Measurements from ENCODE around the gene PCNX2. TPM values are rescaled to one million over a fixed set of nuclear protein-coding genes. Genes with fewer than 3 reads are reported as not detected.

PCNX2 gene
- total RNA-seq, 1 donor from 2014 or later: 18.4 TPM

- Mint-ChIP-seq H3K9me3 (no peaks in the 10 kb centered on the region), H3K27me3 (no peaks in the 10 kb centered on the region), H3K4me3 (no peak overlapping the region), H3K4me1 (ENCODE audit: unreplicated experiment) (no peaks in the 10 kb centered on the region), H3K27ac (no peak overlapping the region), H3K36me3 (peaks cover 19% of the 10 kb centered on the region)
- no peak for DNase-seq (ENCODE audit: extremely low spot score, unreplicated experiment)
- TF ChIP-seq CTCF (conservative IDR thresholded peaks at IDR 0.05): no peak
These were observed 143.7 kb downstream of the PCNX2 start for GRCh38 chr1:233151861-233152260.

DNA sequence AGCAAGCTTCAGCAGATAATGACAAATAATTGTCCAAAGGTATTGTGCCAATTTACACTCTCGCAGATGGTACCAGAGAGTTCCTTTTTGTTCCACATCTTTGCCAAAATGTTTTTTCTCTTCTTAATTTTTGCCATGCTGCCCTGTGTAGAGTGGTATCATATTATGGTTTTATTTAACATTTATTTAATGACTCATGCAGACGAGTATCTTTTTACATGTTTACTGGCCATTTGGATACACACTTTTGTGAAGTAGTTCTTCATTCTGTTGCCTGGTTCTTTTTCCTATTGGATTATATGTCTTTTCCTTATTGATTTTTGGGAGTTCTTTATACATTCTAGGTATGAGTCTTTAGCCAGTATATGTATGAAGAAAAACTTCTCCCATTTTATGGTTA is 151.1 kb downstream of the PCNX2 start:
- Mint-ChIP-seq H3K4me3 (no peak overlapping the region), H3K27ac (no peak overlapping the region), H3K4me1 (ENCODE audit: unreplicated experiment) (no peaks in the 10 kb centered on the region), H3K36me3 (no peaks in the 10 kb centered on the region), H3K27me3 (no peaks in the 10 kb centered on the region), H3K9me3 (no peaks in the 10 kb centered on the region)
- TF ChIP-seq CTCF (conservative IDR thresholded peaks at IDR 0.05): no peak
- no peak for DNase-seq (ENCODE audit: extremely low spot score, unreplicated experiment)

DNA sequence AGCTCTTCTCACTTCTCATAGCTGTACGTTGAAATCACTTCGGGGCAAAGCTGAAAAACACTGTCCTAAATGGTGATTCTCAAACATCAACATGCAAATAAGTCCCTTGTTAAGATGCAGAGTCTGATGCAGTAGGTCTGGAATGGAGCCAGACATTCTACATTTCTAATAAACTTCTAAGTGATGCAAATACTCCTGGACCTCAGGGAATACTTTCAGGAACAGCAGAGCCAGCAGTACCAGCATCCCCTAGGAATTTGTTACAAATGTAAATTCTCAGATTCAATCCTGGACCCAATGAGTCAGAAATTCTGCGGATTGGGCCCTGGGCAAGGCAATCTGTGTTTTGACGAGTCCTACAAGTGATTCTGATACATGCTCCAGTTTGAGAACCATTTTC is 152.3 kb downstream of the PCNX2 start:
- Mint-ChIP-seq H3K36me3 (no peaks in the 10 kb centered on the region), H3K27ac (no peak overlapping the region), H3K4me3 (no peak overlapping the region), H3K27me3 (no peaks in the 10 kb centered on the region), H3K4me1 (ENCODE audit: unreplicated experiment) (no peaks in the 10 kb centered on the region), H3K9me3 (no peaks in the 10 kb centered on the region)
- DNase-seq (ENCODE audit: extremely low spot score, unreplicated experiment): no peak
- TF ChIP-seq CTCF (conservative IDR thresholded peaks at IDR 0.05): no peak

- H3K4me3 Mint-ChIP-seq: no peak overlapping the region
- H3K27ac Mint-ChIP-seq: no peak overlapping the region
- H3K4me1 Mint-ChIP-seq (ENCODE audit: unreplicated experiment): no peaks in the 10 kb centered on the region
- H3K27me3 Mint-ChIP-seq: no peaks in the 10 kb centered on the region
- H3K36me3 Mint-ChIP-seq: peaks cover 5% of the 10 kb centered on the region
- no peak for DNase-seq (ENCODE audit: extremely low spot score, unreplicated experiment)
- TF ChIP-seq CTCF (conservative IDR thresholded peaks at IDR 0.05): no peak
- H3K9me3 Mint-ChIP-seq: no peaks in the 10 kb centered on the region
These were observed 154.6 kb downstream of the PCNX2 start for GRCh38 chr1:233140974-233141373.

GRCh38 chr1:233140499-233140898 is 155.0 kb downstream of the PCNX2 start:
- H3K4me3 Mint-ChIP-seq: no peak overlapping the region
- DNase-seq (ENCODE audit: extremely low spot score, unreplicated experiment): no peak
- peaks cover 5% of the 10 kb centered on the region for H3K36me3 Mint-ChIP-seq
- TF ChIP-seq CTCF (conservative IDR thresholded peaks at IDR 0.05): no peak
- H3K4me1 Mint-ChIP-seq (ENCODE audit: unreplicated experiment): no peaks in the 10 kb centered on the region
- H3K27me3 Mint-ChIP-seq: no peaks in the 10 kb centered on the region
- H3K27ac Mint-ChIP-seq: no peak overlapping the region
- H3K9me3 Mint-ChIP-seq: no peaks in the 10 kb centered on the region

Measured in type B pancreatic cell (in vitro differentiated cells).